ENCODE results near the gene PRKG1. TPM values are rescaled to one million over a fixed set of nuclear protein-coding genes. Genes with fewer than 3 reads are reported as not detected.

Gene PRKG1
- total and polyA plus RNA-seq, 2 of the 8 experiments (the other 6 are each of a cell fraction or from before 2014, with no cell fraction given): 4.2 to 15.2 TPM

DNA sequence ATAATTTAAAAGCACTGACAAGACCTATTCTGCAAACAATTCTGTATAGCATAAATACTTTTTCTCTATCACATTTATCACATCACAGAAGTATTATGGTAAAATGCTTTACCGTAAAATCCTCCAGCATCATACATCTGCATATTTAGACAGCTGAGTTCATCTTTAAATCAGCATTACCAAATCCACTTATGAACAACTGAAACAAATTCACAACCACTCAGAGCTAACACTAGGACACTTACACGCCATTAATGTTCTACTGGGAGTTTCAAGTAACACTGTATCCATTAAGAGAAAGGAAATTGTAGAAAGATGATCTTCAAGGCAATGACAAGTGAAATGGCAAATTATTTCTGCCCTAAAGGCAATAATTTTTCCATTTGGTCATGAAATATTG lies 1134.1 kb downstream of the PRKG1 start:
- ChIA-PET POLR2A (ENCODE audit: partially characterized antibody) (interaction anchor here (1.0 to 2.6 kb wide), 3 partner anchors 175 to 182 kb away, joined by 3 to 8 read pairs (median 4); no protein-coding TSS in a partner anchor), CTCF (ENCODE audit: partially characterized antibody) (interaction anchor here (1.5 kb wide), 1 partner anchor 36 kb away, joined by 3 read pairs; no protein-coding TSS in a partner anchor)
- Histone ChIP-seq H2BK12ac (ENCODE audit: low read depth, low read length) (no peak overlapping the region), H3K56ac (replicated peaks; ENCODE audit: insufficient read length, low read depth, low read length) (no peak overlapping the region), H3K27me3 (replicated peaks in 1 of 4; ENCODE audit: control insufficient read depth in 3 of 4, extremely low read depth in 1 of 4, insufficient read depth in 3 of 4, low read length in 3 of 4) (no peaks in the 10 kb centered on the region), H3K23ac (ENCODE audit: insufficient read length) (no peak overlapping the region), H3K27ac (ENCODE audit: low read depth, low read length) (no peak overlapping the region), H3K9me3 (ENCODE audit: insufficient read depth in 2 of 2, low read depth in 1 of 2, low read length in 1 of 2) (no peaks in the 10 kb centered on the region), H3K4me1 (replicated peaks in 1 of 4; ENCODE audit: control insufficient read depth in 3 of 4, insufficient read depth in 4 of 4, low read length in 3 of 4) (peaks cover 0 to 10% (median 7%) of the 10 kb centered on the region in 4 experiments; a peak in 6 of 7 replicates), H3K4me3 (ENCODE audit: extremely low read depth in 1 of 4, insufficient read depth in 2 of 4, low read depth in 3 of 4, low read length in 4 of 4) (no peak overlapping the region), H4K8ac (ENCODE audit: extremely low read depth, insufficient read depth, low read length) (no peak overlapping the region), H2AFZ (ENCODE audit: low read length) (no peak overlapping the region), H3K18ac (ENCODE audit: extremely low read depth, low read length) (no peak overlapping the region), H4K91ac (replicated peaks; ENCODE audit: insufficient read length, low read length) (no peak overlapping the region), H3K79me2 (ENCODE audit: control insufficient read depth in 1 of 2, insufficient read depth in 2 of 2, low read length in 2 of 2) (no peaks in the 10 kb centered on the region), H3K4me2 (ENCODE audit: insufficient read depth in 1 of 2, low read depth in 2 of 2, low read length in 2 of 2) (no peak overlapping the region), H4K20me1 (replicated peaks in 1 of 2; ENCODE audit: control insufficient read depth in 1 of 2, insufficient read depth in 2 of 2, low read length in 2 of 2) (no peaks in the 10 kb centered on the region), H3K23me2 (ENCODE audit: low read depth, low read length) (no peaks in the 10 kb centered on the region), H3K79me1 (ENCODE audit: low read depth, low read length) (no peaks in the 10 kb centered on the region), H2BK20ac (ENCODE audit: low read length) (no peak overlapping the region), H3K4ac (replicated peaks; ENCODE audit: insufficient read length, low read depth, low read length) (no peak overlapping the region), H3K9ac (replicated peaks in 1 of 4; ENCODE audit: extremely low read depth in 1 of 4, low read depth in 3 of 4, low read length in 3 of 4) (no peak overlapping the region), H3K36me3 (ENCODE audit: control insufficient read depth in 2 of 4, insufficient read depth in 4 of 4, low read length in 3 of 4) (no peaks in the 10 kb centered on the region), H2BK15ac (ENCODE audit: low read length) (no peak overlapping the region), H2AK5ac (ENCODE audit: low read depth, low read length) (no peak overlapping the region), H4K5ac (ENCODE audit: insufficient read length, low read depth, low read length) (no peak overlapping the region), H2BK120ac (replicated peaks; ENCODE audit: low read depth, low read length) (no peak overlapping the region), H2BK5ac (ENCODE audit: low read depth, low read length) (no peak overlapping the region), H3K14ac (ENCODE audit: insufficient read length) (no peak overlapping the region)
- TF ChIP-seq GABPA (IDR thresholded peaks at IDR 0.05; ENCODE audit: borderline replicate concordance, insufficient read depth, low read length) (no peak), CHD1 (IDR thresholded peaks at IDR 0.05; ENCODE audit: low read depth, low read length) (no peak), SAP30 (IDR thresholded peaks at IDR 0.05; ENCODE audit: insufficient read depth, insufficient replicate concordance, low read length) (no peak), SRF (IDR thresholded peaks at IDR 0.05; ENCODE audit: low read depth, low read length) (no peak), TCF12 (IDR thresholded peaks at IDR 0.05; ENCODE audit: low read depth, low read length) (no peak), YY1 (IDR thresholded peaks at IDR 0.05; ENCODE audit: low read depth, low read length) (no peak), ASH2L (IDR thresholded peaks at IDR 0.05; ENCODE audit: low read length) (no peak), CHD2 (IDR thresholded peaks at IDR 0.05; ENCODE audit: low read length) (no peak), POLR2A (IDR thresholded peaks at IDR 0.05; ENCODE audit: control extremely low read depth in 1 of 2, low read depth in 2 of 2, low read length in 2 of 2) (no peak), BACH1 (IDR thresholded peaks at IDR 0.05; ENCODE audit: low read length) (no peak)
- TF ChIP-seq, protein P1, sequence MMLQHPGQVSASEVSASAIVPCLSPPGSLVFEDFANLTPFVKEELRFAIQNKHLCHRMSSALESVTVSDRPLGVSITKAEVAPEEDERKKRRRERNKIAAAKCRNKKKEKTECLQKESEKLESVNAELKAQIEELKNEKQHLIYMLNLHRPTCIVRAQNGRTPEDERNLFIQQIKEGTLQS (IDR thresholded peaks at IDR 0.05; ENCODE audit: insufficient read depth, low read depth, low read length): no peak
- WGBS, 2 experiments (ENCODE audit: extremely low coverage in 1 of 2, insufficient coverage in 1 of 2, insufficient read length in 1 of 2, insufficient replicate concordance in 2 of 2, low coverage in 1 of 2, low lambda C conversion rate in 2 of 2, missing lambda C conversion rate in 1 of 2): 91% methylated on average over 2 of the region's 2 CpGs; no CpG with 5 or more reads in 1 of the 2 experiments
- DNase-seq (ENCODE audit: low read depth in 1 of 2, low spot score in 2 of 2) (no peak), FAIRE-seq (no peak)

Data from H1 (cell line).